ENCODE results near the gene ATXN10.
"Not testable (repeated sequence)": the region's sequence is repeated elsewhere in the genome, so short reads cannot be mapped to it uniquely, and the experiment has no call there.

The ATXN10 gene

DNA sequence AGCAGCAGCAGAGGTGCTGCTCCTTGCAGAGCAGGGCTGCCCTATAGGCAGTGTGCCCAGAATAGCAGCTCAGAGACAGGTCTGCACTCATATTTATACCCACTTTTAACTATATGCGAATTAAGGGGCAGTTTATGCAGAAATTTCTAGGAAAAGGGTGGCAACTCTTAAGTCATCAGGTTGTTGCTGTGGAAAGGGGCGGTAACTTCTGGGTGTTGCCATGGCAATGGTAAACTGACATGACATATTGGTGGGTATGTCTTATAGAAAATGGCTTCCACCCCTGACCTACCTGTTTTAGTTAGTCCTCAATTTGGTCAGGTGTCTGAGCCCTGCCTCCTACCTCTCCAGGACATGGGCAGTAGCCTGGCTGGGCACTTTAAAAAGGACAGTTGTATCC, 122.3 kb downstream of the ATXN10 start:
- Histone ChIP-seq H3K9me3 (ENCODE audit: insufficient read depth, low read depth, low read length) (peaks cover 20% of the 10 kb centered on the region; the same call in 1 of the 2 replicates), H3K27me3 (ENCODE audit: insufficient read depth, low read length, poor library complexity, severe bottlenecking) (no peaks in the 10 kb centered on the region), H3K9me2 (replicated peaks; ENCODE audit: low read depth, low read length) (no peaks in the 10 kb centered on the region), H3K79me2 (ENCODE audit: insufficient read depth, low read length) (no peaks in the 10 kb centered on the region), H3K36me3 (ENCODE audit: insufficient read depth, low read length) (peaks cover 54% of the 10 kb centered on the region), H3F3A (ENCODE audit: low read depth) (no peaks in the 10 kb centered on the region), H2AFZ (ENCODE audit: low read length) (no peak overlapping the region), H3K4me1 (ENCODE audit: insufficient read depth, low read length, poor library complexity, severe bottlenecking) (no peaks in the 10 kb centered on the region), H3K4me2 (ENCODE audit: low read depth, low read length, poor library complexity, severe bottlenecking) (no peak overlapping the region), H3K4me3 (ENCODE audit: low read length, poor library complexity, severe bottlenecking) (no peak overlapping the region), H4K20me1 (ENCODE audit: insufficient read depth, low read length, poor library complexity, severe bottlenecking) (peaks cover 3% of the 10 kb centered on the region), H3K9ac (ENCODE audit: low read depth, low read length, poor library complexity, severe bottlenecking) (no peak overlapping the region)
- TF ChIP-seq, protein P1, sequence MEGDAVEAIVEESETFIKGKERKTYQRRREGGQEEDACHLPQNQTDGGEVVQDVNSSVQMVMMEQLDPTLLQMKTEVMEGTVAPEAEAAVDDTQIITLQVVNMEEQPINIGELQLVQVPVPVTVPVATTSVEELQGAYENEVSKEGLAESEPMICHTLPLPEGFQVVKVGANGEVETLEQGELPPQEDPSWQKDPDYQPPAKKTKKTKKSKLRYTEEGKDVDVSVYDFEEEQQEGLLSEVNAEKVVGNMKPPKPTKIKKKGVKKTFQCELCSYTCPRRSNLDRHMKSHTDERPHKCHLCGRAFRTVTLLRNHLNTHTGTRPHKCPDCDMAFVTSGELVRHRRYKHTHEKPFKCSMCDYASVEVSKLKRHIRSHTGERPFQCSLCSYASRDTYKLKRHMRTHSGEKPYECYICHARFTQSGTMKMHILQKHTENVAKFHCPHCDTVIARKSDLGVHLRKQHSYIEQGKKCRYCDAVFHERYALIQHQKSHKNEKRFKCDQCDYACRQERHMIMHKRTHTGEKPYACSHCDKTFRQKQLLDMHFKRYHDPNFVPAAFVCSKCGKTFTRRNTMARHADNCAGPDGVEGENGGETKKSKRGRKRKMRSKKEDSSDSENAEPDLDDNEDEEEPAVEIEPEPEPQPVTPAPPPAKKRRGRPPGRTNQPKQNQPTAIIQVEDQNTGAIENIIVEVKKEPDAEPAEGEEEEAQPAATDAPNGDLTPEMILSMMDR (conservative IDR thresholded peaks at IDR 0.05; ENCODE audit: low read length) = no peak
- no peak for TF ChIP-seq EZH2phosphoT487 (IDR thresholded peaks at IDR 0.05; ENCODE audit: borderline replicate concordance)

DNA sequence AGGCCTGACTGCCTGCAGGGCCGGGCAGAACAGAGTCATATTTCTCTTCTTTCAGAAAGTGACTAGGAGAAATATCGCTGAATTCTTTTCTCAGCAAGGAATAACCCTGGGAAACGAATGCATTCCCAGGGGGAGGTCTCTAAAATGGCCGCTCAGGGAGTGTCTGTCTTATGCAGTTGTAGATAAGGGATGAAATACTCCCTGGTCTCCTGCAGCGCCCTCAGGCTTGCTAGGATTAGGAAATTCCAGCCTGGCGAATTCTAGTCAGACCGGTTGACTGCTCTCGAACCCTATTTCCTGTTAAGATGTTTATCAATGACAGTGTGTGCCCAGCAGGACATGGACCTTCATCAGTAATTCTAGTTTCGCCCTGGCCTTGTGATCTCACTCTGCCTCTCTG, 124.4 kb downstream of the ATXN10 start:
- H2AFZ ChIP-seq (ENCODE audit: low read length); H3K4me1 ChIP-seq (ENCODE audit: insufficient read depth, low read length, poor library complexity, severe bottlenecking); H3K9me2 ChIP-seq (replicated peaks; ENCODE audit: low read depth, low read length); H3K9ac ChIP-seq (ENCODE audit: low read depth, low read length, poor library complexity, severe bottlenecking); H3K79me2 ChIP-seq (ENCODE audit: insufficient read depth, low read length); H3F3A ChIP-seq (ENCODE audit: low read depth); H4K20me1 ChIP-seq (ENCODE audit: insufficient read depth, low read length, poor library complexity, severe bottlenecking); H3K4me3 ChIP-seq (ENCODE audit: low read length, poor library complexity, severe bottlenecking); H3K4me2 ChIP-seq (ENCODE audit: low read depth, low read length, poor library complexity, severe bottlenecking); H3K27me3 ChIP-seq (ENCODE audit: insufficient read depth, low read length, poor library complexity, severe bottlenecking): not testable (repeated sequence)
- Histone ChIP-seq H3K36me3 (ENCODE audit: insufficient read depth, low read length) (peaks cover 67% of the 10 kb centered on the region), H3K9me3 (ENCODE audit: insufficient read depth, low read depth, low read length) (peaks cover 20% of the 10 kb centered on the region; the same call in 1 of the 2 replicates)

DNA sequence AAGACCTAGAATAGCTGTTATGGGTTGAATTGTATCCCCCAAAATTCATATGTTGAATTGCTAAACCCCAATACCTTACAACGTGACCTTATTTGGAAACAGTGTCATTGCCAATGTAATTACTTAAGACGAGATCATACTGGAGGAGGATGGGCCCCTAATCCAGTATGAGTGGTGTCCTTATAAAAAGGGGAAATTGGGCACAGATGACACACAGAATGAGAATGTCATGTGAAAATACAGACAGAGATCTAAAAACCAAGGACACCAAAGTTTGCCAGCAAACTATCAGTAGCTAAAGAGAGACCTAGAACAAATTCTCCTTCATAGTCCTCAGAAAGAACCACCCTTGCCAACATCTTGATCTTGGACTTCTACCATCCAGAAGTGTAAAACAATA, 127.7 kb downstream of the ATXN10 start:
- H3K9ac ChIP-seq (ENCODE audit: low read depth, low read length, poor library complexity, severe bottlenecking) = no peak overlapping the region
- no peaks in the 10 kb centered on the region for H4K20me1 ChIP-seq (ENCODE audit: insufficient read depth, low read length, poor library complexity, severe bottlenecking)
- TF ChIP-seq, protein P1 (conservative IDR thresholded peaks at IDR 0.05; ENCODE audit: low read length) = no peak
- no peak for TF ChIP-seq EZH2phosphoT487 (IDR thresholded peaks at IDR 0.05; ENCODE audit: borderline replicate concordance)
- peaks cover 17% of the 10 kb centered on the region; the same call in 1 of the 2 replicates for H3K9me3 ChIP-seq (ENCODE audit: insufficient read depth, low read depth, low read length)
- H2AFZ ChIP-seq (ENCODE audit: low read length) = no peak overlapping the region
- no peaks in the 10 kb centered on the region for H3K27me3 ChIP-seq (ENCODE audit: insufficient read depth, low read length, poor library complexity, severe bottlenecking)
- no peaks in the 10 kb centered on the region for H3K9me2 ChIP-seq (replicated peaks; ENCODE audit: low read depth, low read length)
- H3K4me1 ChIP-seq (ENCODE audit: insufficient read depth, low read length, poor library complexity, severe bottlenecking) = no peaks in the 10 kb centered on the region
- H3F3A ChIP-seq (ENCODE audit: low read depth) = no peaks in the 10 kb centered on the region
- H3K4me2 ChIP-seq (ENCODE audit: low read depth, low read length, poor library complexity, severe bottlenecking) = no peak overlapping the region
- H3K4me3 ChIP-seq (ENCODE audit: low read length, poor library complexity, severe bottlenecking) = no peak overlapping the region
- no peaks in the 10 kb centered on the region for H3K79me2 ChIP-seq (ENCODE audit: insufficient read depth, low read length)
- H3K36me3 ChIP-seq (ENCODE audit: insufficient read depth, low read length) = peaks cover 58% of the 10 kb centered on the region

DNA sequence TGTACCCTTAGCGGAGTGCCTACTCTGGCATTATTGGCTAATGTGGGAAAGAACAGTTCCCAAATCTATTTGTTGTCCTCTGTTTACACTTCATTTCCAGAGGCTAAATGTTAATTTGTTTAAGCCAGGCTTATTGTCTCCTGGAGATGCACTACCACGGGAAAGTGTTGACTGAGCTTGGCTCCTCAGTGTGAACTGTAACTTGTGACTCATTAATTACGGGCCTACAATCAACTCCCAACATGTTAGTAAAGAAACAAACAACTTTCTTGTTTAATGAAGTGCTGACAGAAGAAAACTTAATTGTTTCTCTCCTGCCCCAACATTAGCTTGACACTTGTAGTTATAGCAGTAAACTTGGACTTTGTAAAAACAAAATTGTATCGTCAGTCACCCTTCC, 130.4 kb downstream of the ATXN10 start:
- Histone ChIP-seq H3K9ac (ENCODE audit: low read depth, low read length, poor library complexity, severe bottlenecking) (no peak overlapping the region), H3F3A (ENCODE audit: low read depth) (no peaks in the 10 kb centered on the region), H2AFZ (ENCODE audit: low read length) (no peak overlapping the region), H3K27me3 (ENCODE audit: insufficient read depth, low read length, poor library complexity, severe bottlenecking) (no peaks in the 10 kb centered on the region), H4K20me1 (ENCODE audit: insufficient read depth, low read length, poor library complexity, severe bottlenecking) (no peaks in the 10 kb centered on the region), H3K4me2 (ENCODE audit: low read depth, low read length, poor library complexity, severe bottlenecking) (no peak overlapping the region), H3K9me3 (ENCODE audit: insufficient read depth, low read depth, low read length) (peaks cover 1% of the 10 kb centered on the region; the same call in 1 of the 2 replicates), H3K4me3 (ENCODE audit: low read length, poor library complexity, severe bottlenecking) (no peak overlapping the region), H3K9me2 (replicated peaks; ENCODE audit: low read depth, low read length) (no peaks in the 10 kb centered on the region), H3K36me3 (ENCODE audit: insufficient read depth, low read length) (peaks cover 36% of the 10 kb centered on the region), H3K79me2 (ENCODE audit: insufficient read depth, low read length) (no peaks in the 10 kb centered on the region), H3K4me1 (ENCODE audit: insufficient read depth, low read length, poor library complexity, severe bottlenecking) (no peaks in the 10 kb centered on the region)
- TF ChIP-seq EZH2phosphoT487 (IDR thresholded peaks at IDR 0.05; ENCODE audit: borderline replicate concordance) = no peak
